PC-9 (cell line): Measurements from ENCODE around the gene CD48. TPM values are rescaled to one million over a fixed set of nuclear protein-coding genes. Genes with fewer than 3 reads are reported as not detected.

Experiments used
- BruUV-seq: library from RNA; stranded (reverse); fragments of 400-500 nt; replicated peaks from 2 replicates; lab custom pipeline; 2021; lab: Mats Ljungman, UMichigan
- CTCF ChIA-PET: fragments of 300-600 bp; sonication (Branson Sonifier 250); formaldehyde crosslinking; loops from one replicate; lab custom pipeline; 2022; ENCODE audit warnings: antibody characterized with exemption; lab: Charles Lee
- POLR2A ChIA-PET: fragments of 300-600 bp; sonication (Branson Sonifier 250); formaldehyde crosslinking; loops from one replicate; lab custom pipeline; 2022; ENCODE audit warnings: antibody characterized with exemption; ENCODE audit not compliant: unreplicated experiment; lab: Charles Lee
- DNase-seq, 2 experiments: peaks; one replicate each; pipeline versions ENCODE4 v3.0.0 to v3.0.0-alpha.2; 2015 to 2022; ENCODE audit warnings: mixed read lengths in 1 of 2
- H2AFZ ChIP-seq: fragments of 200-600 bp; sonication (generic); 2 replicates; pipeline ENCODE4 v1.8.1; 2017; ENCODE audit warnings: antibody characterized with exemption
- H3F3A ChIP-seq: fragments of 200-600 bp; sonication (generic); 2 replicates; pipeline ENCODE4 v1.8.1; 2017; ENCODE audit warnings: antibody characterized with exemption, mild to moderate bottlenecking, low read depth; ENCODE audit not compliant: insufficient read depth
- H3K27ac ChIP-seq: fragments of 200-600 bp; sonication (generic); 2 replicates; pipeline ENCODE4 v1.6.1; 2016; ENCODE audit warnings: mixed run types
- H3K27me3 ChIP-seq: fragments of 200-600 bp; sonication (generic); 2 replicates; pipeline ENCODE4 v1.6.1; 2016; ENCODE audit warnings: low read depth, mixed run types; ENCODE audit not compliant: insufficient read depth
- H3K36me3 ChIP-seq: fragments of 200-600 bp; sonication (generic); 2 replicates; pipeline ENCODE4 v1.6.1; 2016; ENCODE audit warnings: low read depth, mixed run types
- H3K4me1 ChIP-seq: fragments of 200-600 bp; sonication (generic); replicated peaks from 2 replicates; pipeline ENCODE4 v1.6.1; 2016; ENCODE audit warnings: mixed run types; ENCODE audit not compliant: insufficient read depth
- H3K4me2 ChIP-seq: fragments of 200-600 bp; sonication (generic); 2 replicates; pipeline ENCODE4 v1.6.1; 2017; ENCODE audit warnings: mixed run types
- H3K4me3 ChIP-seq: fragments of 200-600 bp; sonication (generic); 2 replicates; pipeline ENCODE4 v1.6.1; 2016; ENCODE audit warnings: mixed run types
- H3K79me2 ChIP-seq: fragments of 200-600 bp; sonication (generic); 2 replicates; pipeline ENCODE4 v1.6.1; 2017; ENCODE audit warnings: low read depth, mixed run types
- H3K9me2 ChIP-seq: fragments of 200-600 bp; sonication (generic); 2 replicates; pipeline ENCODE4 v1.8.1; 2017; ENCODE audit warnings: mild to moderate bottlenecking; ENCODE audit not compliant: insufficient read depth
- H3K9me3 ChIP-seq: fragments of 200-600 bp; sonication (generic); 2 replicates; pipeline ENCODE4 v1.8.1; 2016; ENCODE audit warnings: low read depth; ENCODE audit not compliant: insufficient read depth
- H4K20me1 ChIP-seq: fragments of 200-600 bp; sonication (generic); 2 replicates; pipeline ENCODE4 v1.8.1; 2017; ENCODE audit not compliant: insufficient read depth
- CTCF ChIP-seq: fragments of 200-600 bp; sonication (generic); conservative IDR thresholded peaks from 2 replicates; pipeline ENCODE4 v1.6.1; 2017; ENCODE audit warnings: mixed run types, antibody characterized with exemption, mild to moderate bottlenecking, moderate library complexity
- EZH2 ChIP-seq: fragments of 200-600 bp; sonication (generic); IDR thresholded peaks from 2 replicates; pipeline ENCODE4 v1.8.0; 2017; ENCODE audit warnings: antibody characterized with exemption, low read depth
- intact Hi-C: fragments of 100-400 bp; cut with micrococcal nuclease; formaldehyde crosslinking; loops from one replicate; pipeline ENCODE4 v1.10.0; 2022; ENCODE audit not compliant: unreplicated experiment
- total RNA-seq: library from RNA; stranded (reverse); gene quantifications from 2 replicates; pipeline ENCODE4 v1.2.3, GENCODE V29; 2021

The CD48 gene
- total RNA-seq, 1 experiment from 2014 or later = not detected

DNA sequence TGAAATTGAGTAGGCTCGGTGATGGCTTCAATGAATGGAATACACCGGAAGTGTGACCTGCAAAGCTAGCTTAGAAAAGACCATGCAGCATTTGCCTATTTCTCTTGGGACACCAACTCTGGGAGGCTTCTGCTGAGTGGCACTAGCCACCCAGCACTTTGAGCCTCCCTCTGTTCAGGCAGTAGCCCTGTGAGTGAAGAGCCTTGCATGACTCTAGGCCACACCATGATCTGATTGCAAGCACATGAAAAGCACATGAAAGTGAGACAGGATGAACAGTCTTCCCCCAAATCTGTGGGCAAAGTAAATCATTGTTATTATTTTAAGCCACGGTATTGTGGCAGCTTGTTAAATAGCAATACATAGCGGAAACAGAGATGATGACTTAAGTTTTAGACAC lies 2.8 kb downstream of the CD48 start:
- Histone ChIP-seq H3K4me3 (no peak overlapping the region), H3K4me1 (no peaks in the 10 kb centered on the region), H3K9me3 (no peaks in the 10 kb centered on the region), H3K79me2 (no peaks in the 10 kb centered on the region), H2AFZ (no peak overlapping the region), H3F3A (no peaks in the 10 kb centered on the region), H3K9me2 (no peaks in the 10 kb centered on the region), H4K20me1 (no peaks in the 10 kb centered on the region), H3K27ac (no peak overlapping the region), H3K27me3 (peaks cover 86% of the 10 kb centered on the region), H3K4me2 (no peak overlapping the region), H3K36me3 (no peaks in the 10 kb centered on the region)
- intact Hi-C loops = no loop called here
- no TSS peak for BruUV-seq
- ChIA-PET CTCF (no interaction called here), POLR2A (no interaction called here)
- TF ChIP-seq EZH2 (no peak), CTCF (no peak)
- DNase-seq = no peak

DNA sequence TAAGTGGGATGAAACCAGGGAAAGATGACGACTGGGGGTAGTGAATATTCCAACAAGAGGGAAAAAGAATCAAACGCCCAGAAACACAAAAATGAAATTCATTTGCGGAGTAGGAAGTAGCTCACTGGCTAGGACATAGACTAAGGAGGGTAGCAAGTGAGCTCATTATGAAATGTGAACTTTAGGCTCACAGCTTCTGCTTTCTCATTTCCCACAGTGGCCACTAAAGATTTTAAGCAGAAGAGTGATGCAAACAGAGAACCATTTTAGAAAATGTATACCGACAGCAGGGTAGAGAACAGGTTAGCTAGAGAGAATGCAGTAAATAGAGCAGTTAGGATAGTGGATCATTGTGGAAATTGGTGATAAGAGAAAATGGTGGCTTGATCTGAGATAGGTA lies 3.5 kb downstream of the CD48 start:
- no peak overlapping the region for H3K4me2 ChIP-seq
- intact Hi-C loops = no loop called here
- H3K36me3 ChIP-seq = no peaks in the 10 kb centered on the region
- H3F3A ChIP-seq = no peaks in the 10 kb centered on the region
- H3K9me2 ChIP-seq = no peaks in the 10 kb centered on the region
- no peak for DNase-seq
- peaks cover 92% of the 10 kb centered on the region for H3K27me3 ChIP-seq
- H4K20me1 ChIP-seq = no peaks in the 10 kb centered on the region
- H3K27ac ChIP-seq = no peak overlapping the region
- H3K4me1 ChIP-seq = no peaks in the 10 kb centered on the region
- ChIA-PET POLR2A (no interaction called here), CTCF (no interaction called here)
- no peak overlapping the region for H2AFZ ChIP-seq
- BruUV-seq = no TSS peak
- no peak overlapping the region for H3K4me3 ChIP-seq
- TF ChIP-seq EZH2 = no peak
- no peak for TF ChIP-seq CTCF
- no peaks in the 10 kb centered on the region for H3K79me2 ChIP-seq
- no peaks in the 10 kb centered on the region for H3K9me3 ChIP-seq

- DNase-seq = no peak
- no peak overlapping the region for H3K4me3 ChIP-seq
- no peaks in the 10 kb centered on the region for H3F3A ChIP-seq
- H2AFZ ChIP-seq = no peak overlapping the region
- BruUV-seq = no TSS peak
- peaks cover 92% of the 10 kb centered on the region for H3K27me3 ChIP-seq
- ChIA-PET CTCF (no interaction called here), POLR2A (no interaction called here)
- no peaks in the 10 kb centered on the region for H3K36me3 ChIP-seq
- intact Hi-C loops = no loop called here
- no peaks in the 10 kb centered on the region for H3K9me3 ChIP-seq
- no peak overlapping the region for H3K4me2 ChIP-seq
- no peaks in the 10 kb centered on the region for H3K4me1 ChIP-seq
- no peaks in the 10 kb centered on the region for H3K9me2 ChIP-seq
- H3K79me2 ChIP-seq = no peaks in the 10 kb centered on the region
- H3K27ac ChIP-seq = no peak overlapping the region
- H4K20me1 ChIP-seq = no peaks in the 10 kb centered on the region
- TF ChIP-seq EZH2 (no peak), CTCF (no peak)
Observed at GRCh38 chr1:160707236-160708064, 4.2 kb downstream of the CD48 start.
